Inferior parietal cortex (tissue), 1 donor: ENCODE results near the gene MEGF11.

Experiments
- DNase-seq: peaks from one replicate; pipeline ENCODE4 v3.0.0-alpha.2; 2016; ENCODE audit errors: extremely low spot score

MEGF11 gene

GRCh38 chr15:66253418-66254088, at the start of gene MEGF11:
Gene MEGF11 (minus strand): TSS chr15:66253750. CDS start chr15:66128403, 125,347 bp downstream.
- no peak for DNase-seq

GRCh38 chr15:66302489-66303278, 49.1 kb upstream of the MEGF11 start:
- DNase-seq = no peak

GRCh38 chr15:66298803-66299251, 45.3 kb upstream of the MEGF11 start:
- no peak for DNase-seq

DNA sequence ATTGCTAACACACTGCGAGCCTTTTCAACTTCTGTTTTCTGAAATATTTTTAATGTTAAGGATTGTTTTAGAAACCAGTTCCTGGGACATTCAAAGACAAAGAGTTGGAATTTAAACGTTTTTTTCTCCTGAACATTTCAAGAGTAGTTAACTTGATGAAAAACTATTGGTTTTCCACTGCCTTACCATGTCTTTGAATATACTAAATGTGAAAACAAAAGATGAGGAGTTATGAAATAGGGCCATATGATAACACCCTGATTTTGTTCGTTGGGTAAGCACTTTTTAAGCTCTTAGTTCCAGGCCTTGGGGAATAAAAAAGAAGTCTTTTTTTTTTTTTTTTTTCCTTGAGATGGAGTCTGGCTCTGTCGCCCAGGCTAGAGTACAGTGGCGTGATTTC, 42.6 kb upstream of the MEGF11 start:
- DNase-seq = no peak

DNA sequence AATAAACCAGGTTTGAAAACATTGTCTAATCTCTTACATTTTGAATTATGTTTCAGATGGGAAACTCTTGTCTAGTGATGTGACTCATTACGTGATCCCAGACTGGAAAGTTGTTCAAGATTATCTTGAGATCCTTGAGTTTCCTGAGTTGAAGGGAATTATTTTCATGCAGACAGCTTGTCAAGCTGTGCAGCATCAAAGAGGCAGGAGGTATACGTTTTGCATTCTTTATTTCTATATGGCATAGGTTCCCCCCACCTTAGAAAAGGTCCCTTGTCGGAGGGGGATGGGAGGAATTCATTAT, 41.3 kb upstream of the MEGF11 start:
- no peak for DNase-seq

DNA sequence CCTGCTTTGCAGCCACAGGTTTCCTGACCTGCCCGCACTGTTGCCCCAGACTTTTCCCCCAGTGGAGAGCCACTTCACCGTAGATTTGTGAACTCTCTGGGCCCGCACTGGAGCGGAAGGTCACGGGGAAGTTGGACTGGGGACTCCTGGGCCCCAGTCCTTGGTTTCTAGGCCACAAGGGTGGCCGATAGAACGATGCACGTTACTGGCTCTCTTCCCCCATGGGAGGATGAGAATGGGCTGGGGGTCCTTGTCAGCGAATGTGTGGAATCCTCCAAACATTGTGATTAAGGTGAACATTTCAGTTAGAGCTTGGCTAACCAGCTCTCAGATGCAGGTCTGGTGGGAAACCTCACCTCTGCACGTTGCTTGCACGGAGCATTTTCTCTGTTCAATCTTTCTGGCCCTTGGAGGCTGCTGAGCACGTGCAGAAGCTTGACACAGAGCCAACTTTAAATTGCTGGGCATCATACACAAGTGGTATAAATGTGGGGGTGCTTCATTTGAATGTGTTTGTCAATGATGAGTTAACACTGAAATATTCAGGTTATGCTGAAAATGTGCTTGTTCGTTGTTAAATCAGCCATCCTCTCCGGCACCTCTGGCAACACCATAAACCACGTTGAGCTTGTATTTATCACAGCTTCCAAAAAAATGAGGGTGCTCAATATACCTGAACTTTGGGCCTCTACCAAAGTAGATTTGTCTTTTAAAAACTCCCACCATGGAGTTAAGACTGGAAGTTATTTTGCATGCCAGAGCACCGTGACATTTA, 40.8 kb upstream of the MEGF11 start:
- DNase-seq = peak; percentile 42

GRCh38 chr15:66293419-66294156, 40.0 kb upstream of the MEGF11 start, which contains the start of gene DIS3L:
Gene DIS3L (plus strand): TSS chr15:66293568. CDS start chr15:66293597, 29 bp downstream.
- DNase-seq = peak; percentile 43

DNA sequence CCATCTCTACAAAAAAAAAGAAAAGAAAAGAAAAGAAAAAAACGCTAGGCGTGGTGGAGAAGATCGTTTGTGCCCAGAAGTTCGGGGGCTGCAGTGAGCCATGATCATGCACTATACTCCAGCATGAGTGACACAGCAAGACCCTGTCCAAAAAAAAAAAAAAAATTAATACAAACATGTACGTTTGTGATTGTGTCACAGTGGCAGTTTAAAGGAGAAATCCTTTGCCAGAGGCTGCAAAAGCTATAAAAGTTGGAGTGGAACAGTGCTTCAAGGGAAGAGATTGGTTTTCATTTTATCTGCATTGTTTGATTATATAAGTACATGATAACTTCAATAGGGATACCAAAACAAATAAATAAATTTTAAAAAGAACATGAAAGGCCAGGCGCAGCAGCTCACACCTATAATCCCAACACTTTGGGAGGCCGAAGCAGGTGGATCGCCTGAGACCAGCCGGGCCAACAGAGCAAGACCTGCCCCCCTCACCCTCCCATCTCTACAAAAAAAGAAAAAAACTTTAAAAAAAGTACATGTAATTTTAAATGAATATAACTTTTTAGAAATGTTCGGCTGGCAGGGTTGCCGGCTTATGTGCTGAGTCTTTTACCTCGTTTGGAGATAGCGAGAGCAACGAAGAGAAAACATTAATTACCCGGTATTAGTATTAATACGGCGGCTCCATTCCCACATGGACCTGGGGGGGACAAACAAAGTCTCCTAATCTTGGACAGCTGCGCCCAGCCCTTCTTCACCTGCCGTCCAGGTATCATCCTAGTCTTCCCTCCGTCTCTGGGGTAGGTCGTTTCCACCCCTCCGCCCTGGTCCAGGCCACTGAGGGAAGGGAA, 39.2 kb upstream of the MEGF11 start:
- no peak for DNase-seq

DNA sequence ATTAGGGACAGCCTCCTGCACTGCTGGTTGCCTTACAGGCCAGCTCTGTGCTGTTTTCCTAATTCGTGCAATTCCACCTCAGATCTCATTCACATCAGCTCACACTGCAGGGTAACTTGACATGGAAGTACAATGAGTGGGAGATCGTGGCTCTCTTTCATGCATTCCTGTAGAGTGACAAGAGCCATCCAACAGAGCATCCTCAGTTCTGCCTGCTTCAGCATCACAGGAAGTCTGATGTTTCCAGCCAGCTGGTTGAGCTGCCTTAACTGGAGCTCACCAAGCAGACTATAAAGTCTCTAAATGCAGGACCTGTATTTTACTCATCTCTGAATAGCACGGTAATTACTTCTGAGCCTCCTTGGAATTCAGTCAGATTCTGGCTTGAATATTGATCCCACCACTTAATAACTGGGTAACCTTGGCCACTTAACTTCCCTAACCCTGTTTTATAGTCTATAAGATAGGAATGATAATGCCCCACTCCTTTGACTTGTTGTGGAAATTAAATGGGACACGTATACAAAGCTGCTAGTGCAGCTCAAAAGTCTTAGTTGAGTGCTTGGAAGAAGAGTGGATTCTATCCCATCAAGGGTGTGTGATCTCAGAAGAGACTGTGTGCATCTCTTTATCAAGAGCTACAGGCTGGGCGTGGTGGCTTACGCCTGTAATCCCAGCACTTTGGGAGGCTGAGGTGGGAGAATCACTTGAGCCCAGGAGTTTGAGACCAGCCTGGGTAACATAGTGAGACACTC, 38.4 kb upstream of the MEGF11 start:
- DNase-seq = no peak

GRCh38 chr15:66290518-66290917, 37.0 kb upstream of the MEGF11 start:
- no peak for DNase-seq

DNA sequence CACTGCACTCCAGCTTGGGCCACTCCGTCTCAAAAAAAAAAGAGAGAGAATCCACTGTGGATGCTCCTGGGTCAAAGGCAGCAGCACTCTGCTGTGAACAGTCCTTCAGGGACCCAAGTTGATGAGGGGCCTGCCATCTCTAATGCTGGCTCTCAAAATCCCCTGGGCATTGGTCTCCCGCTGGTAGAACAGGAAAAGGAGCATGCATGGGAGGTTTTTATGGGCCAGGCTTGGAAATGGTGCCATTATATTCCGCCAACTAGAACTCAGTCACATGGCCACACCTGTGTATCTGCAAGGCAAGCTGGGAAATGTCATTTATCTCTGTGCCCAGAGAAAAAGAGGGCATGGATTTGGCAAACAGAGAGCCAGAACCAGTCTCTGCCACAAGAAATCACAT, 36.5 kb upstream of the MEGF11 start:
- no peak for DNase-seq

DNA sequence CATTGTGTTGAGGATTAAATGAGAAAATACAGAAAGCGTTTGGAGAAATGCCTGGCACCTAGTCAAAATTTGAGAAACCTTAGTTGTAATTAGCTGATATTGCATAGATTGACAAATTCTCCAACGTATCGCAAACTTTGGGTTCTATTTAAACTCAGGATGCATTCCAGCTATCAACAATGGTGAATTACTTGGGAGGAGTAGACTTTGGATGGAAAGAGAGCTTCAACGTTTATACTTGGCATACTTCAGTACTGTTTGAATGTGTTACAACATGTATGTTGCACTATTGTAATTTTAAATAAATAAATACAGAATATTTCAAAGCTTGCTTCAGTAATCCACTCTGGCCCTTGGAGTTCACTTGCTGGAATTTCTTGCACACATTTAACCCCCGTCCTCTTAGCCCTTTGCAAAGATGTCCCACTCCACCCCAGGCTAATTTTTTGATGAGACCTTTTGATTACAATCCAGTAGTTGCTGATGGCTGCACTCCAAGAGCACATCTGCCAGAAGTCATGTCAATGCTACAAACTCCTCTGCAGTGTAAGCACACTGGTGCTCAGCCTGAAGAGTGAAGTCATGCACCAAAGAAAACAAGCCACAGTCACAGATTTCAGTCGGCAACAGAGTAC, 35.1 kb upstream of the MEGF11 start:
- no peak for DNase-seq

- no peak for DNase-seq
These were observed 34.5 kb upstream of the MEGF11 start for GRCh38 chr15:66288093-66288492.

DNA sequence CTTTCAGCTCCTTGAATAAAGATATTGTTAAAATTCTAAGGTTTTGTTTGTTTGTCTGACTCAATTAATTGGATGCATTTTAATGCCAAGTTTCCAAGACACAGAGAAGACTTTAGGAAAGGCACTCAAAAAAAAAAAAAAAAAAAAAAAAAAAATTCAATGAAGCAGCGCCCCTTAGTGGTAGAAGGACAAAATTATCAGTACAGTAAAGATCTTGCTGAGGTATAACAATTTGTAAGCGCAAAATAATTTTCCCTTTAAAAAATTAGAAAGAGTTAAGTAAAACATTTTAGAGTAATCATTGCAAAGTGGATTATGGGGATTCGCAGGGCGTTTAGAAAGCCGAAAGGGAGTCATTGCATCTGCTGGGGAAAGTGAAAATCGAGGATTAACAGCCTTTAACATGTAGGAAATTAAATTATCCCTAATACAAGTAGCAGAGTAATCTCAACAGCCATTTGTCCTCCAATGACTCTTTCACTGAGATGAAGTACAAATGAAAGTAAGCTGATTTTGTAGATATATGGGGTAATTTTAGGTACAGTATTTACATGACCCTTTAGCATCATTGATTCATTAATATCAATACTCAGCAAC, 34.0 kb upstream of the MEGF11 start:
- peak; percentile 77 for DNase-seq

DNA sequence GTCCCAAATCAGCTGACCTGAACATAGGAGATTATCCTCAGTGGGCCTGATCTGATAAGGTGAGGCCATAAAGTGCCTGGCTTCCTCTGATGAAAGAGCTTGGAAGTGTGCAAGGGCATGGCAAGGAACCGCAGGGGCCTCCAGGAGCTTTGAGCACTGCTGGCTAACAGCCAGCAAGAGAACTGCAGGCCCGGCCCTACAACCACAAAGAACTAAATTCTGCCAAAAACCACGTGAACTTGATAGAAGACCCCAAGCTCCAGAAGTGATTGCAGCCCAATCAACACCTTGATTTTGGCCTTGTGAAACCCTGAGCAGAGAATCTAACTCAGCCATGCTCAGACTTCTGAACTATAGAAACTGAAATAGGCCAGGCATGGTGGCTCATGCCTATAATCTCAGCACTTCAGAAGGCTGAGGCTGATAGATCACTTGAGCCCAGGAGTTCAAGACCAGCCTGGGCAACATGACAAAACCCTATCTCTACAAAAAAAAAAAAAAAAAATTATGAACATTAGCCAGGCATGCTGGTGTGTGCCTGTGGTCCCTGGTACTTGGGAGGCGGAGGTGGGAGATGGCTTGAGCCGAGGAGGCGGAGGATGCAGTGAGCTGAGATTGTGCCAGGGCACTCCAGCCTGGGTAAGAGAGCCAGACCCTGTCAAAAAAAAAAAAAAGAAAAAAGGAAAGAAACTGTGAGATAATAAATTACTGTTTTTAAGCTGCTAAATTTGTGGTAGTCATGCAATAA, 32.2 kb upstream of the MEGF11 start:
- no peak for DNase-seq

DNA sequence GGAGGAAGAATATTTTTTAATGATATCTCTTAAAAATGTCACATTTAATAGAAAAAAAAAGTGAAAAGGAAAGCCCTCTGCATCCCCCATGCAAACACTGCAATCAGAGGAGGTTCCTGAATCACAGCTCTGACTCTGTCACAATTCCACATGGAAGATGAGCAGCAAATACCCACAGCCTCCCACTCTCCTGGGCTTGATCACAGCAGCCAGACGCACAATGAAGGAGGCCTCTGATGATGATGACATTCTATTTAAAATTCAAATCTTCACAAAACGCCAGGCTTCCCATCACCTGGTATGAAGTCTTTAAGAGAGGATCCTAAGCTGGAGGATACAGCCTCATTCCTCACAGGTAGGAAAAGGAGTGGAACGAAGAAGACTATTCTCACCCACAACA, 30.7 kb upstream of the MEGF11 start:
- no peak for DNase-seq

GRCh38 chr15:66278671-66279070, 25.1 kb upstream of the MEGF11 start:
- DNase-seq = no peak

DNA sequence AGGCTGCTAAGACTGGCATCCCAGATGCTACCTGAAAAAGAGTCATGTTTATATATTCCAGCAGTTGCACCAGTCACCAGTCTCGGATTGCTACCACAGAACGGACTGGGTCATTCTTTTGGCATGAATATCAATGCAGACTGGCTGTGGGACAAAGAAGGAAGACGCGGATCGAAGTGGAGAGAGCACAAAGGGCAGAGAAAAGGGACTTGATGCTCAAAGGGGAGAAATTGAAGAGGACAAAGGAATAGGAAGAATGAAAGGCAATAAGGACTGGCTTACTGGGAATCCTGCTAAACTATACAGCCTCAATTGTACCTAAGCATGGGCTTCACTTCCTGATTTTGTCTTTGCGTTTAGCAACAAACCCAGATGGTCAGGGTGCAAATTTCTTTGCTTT, 24.5 kb upstream of the MEGF11 start:
- DNase-seq = no peak

GRCh38 chr15:66276546-66276945, 23.0 kb upstream of the MEGF11 start:
- no peak for DNase-seq
